ENCODE measurements around the gene DNAH14. TPM values are rescaled to one million over a fixed set of nuclear protein-coding genes. Genes with fewer than 3 reads are reported as not detected.

Gene DNAH14
- total RNA-seq, 1 donor from 2014 or later: 84.7 TPM

DNA sequence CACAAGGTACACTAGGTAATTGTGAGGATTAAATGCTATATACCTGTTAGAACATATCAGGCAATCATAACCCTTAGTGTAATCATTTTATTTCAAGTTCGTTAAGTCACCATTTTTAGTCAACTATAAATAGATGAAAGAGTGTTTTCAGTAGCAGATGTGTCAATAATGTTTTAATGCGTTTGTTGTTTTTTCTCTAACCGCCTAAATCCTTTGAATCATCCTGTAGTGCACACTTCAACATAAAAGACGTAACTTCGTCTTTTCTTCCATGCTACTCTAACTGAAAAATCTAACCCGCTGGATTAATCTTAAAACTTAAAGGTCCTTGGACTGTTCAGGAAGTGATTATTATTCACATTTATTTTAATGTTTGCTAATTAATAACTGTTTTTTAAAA lies 505.6 kb downstream of the DNAH14 start:
- Mint-ChIP-seq H3K9me3 (no peaks in the 10 kb centered on the region), H3K36me3 (no peaks in the 10 kb centered on the region), H3K4me3 (no peak overlapping the region), H3K27ac (no peak overlapping the region), H3K27me3 (ENCODE audit: low read depth) (peaks cover 2% of the 10 kb centered on the region), H3K4me1 (peaks cover 7% of the 10 kb centered on the region)
- no peak for DNase-seq (ENCODE audit: low spot score in 2 of 2, unreplicated experiment in 2 of 2)
- TF ChIP-seq, protein P1, sequence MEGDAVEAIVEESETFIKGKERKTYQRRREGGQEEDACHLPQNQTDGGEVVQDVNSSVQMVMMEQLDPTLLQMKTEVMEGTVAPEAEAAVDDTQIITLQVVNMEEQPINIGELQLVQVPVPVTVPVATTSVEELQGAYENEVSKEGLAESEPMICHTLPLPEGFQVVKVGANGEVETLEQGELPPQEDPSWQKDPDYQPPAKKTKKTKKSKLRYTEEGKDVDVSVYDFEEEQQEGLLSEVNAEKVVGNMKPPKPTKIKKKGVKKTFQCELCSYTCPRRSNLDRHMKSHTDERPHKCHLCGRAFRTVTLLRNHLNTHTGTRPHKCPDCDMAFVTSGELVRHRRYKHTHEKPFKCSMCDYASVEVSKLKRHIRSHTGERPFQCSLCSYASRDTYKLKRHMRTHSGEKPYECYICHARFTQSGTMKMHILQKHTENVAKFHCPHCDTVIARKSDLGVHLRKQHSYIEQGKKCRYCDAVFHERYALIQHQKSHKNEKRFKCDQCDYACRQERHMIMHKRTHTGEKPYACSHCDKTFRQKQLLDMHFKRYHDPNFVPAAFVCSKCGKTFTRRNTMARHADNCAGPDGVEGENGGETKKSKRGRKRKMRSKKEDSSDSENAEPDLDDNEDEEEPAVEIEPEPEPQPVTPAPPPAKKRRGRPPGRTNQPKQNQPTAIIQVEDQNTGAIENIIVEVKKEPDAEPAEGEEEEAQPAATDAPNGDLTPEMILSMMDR (IDR thresholded peaks at IDR 0.05; ENCODE audit: unreplicated experiment): no peak

DNA sequence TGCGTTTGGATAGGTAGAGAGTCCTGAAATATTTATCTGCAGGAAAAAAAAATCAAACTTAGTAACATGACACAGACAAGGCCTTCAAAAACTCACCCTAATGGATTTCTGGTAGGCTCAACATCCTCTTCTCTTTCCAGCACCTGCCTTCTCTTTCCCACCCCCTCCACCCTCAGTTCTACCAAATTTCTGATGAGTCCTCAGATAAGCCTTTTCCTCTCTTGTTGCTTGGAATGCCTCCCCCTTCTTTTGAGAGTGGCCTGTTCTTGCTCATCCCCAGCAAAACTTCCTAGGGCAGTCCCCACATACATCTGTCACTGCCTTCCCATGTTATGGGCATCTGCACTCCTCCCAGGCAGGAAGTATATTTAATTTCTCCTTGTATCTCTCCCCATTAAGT lies 506.0 kb downstream of the DNAH14 start:
- no peaks in the 10 kb centered on the region for H3K36me3 Mint-ChIP-seq
- no peak overlapping the region for H3K27ac Mint-ChIP-seq
- DNase-seq (ENCODE audit: low spot score in 2 of 2, unreplicated experiment in 2 of 2): no peak
- TF ChIP-seq, protein P1 (IDR thresholded peaks at IDR 0.05; ENCODE audit: unreplicated experiment): no peak
- no peaks in the 10 kb centered on the region for H3K27me3 Mint-ChIP-seq (ENCODE audit: low read depth)
- no peak overlapping the region for H3K4me3 Mint-ChIP-seq
- H3K4me1 Mint-ChIP-seq: peaks cover 4% of the 10 kb centered on the region
- no peaks in the 10 kb centered on the region for H3K9me3 Mint-ChIP-seq

DNA sequence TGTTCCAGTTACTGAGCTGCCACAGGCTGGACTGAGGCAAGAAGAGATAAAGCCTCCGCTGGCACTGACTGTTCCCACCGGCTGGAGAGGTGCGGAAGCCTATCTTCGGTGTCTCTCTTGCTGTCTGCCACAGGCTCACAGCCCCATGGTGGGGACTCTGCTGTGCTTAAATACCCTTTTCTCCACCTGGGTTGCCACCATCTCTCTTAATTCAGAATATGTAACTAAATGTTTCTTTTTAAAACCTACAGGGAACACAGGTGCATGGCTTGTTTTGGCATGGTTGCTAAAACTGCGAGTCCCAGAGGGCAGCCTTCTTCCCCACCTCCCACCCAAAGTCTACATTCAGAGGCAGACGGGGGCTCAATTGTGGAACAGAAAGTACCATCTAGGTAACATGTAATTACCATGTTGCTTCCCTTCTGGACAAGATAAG lies 506.5 kb downstream of the DNAH14 start:
- Mint-ChIP-seq H3K27me3 (ENCODE audit: low read depth) (no peaks in the 10 kb centered on the region), H3K4me3 (no peak overlapping the region), H3K4me1 (peaks cover 4% of the 10 kb centered on the region), H3K36me3 (no peaks in the 10 kb centered on the region), H3K27ac (no peak overlapping the region), H3K9me3 (no peaks in the 10 kb centered on the region)
- TF ChIP-seq, protein P1 (IDR thresholded peaks at IDR 0.05; ENCODE audit: unreplicated experiment): no peak
- DNase-seq (ENCODE audit: low spot score in 2 of 2, unreplicated experiment in 2 of 2): no peak

DNA sequence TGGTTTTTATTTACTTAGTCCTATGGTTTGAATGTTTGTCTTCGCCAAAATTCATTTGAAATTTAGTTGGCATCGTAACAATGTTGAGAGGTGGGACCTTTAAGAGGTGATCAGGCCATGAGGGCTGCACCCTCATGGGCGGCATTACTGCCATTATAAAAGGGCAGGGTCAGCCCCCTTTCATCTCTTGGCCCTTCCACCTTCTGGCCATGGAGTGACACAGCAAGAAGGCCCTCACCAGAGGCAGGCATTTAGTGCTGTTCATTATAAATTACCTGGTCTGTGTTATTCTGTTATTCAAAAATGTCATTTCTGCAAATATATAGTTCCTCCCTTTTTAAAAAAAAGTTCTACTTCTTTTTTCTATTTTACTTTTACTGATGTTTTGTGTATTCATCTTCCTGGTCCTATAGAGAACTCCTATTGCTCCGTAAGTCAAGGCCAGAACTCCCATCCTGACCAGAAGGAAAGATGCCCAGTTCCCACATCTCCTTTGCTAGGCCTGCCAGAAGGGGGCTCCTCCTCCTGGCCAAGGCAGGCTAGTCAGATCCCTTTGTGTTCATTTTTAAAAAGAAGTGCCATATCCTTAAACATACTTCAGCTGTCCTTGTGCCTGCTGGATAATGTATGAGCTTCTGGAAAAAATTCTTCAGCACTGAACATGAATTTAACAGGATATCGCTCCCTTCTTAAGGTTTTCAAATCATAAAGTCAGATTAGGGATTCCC lies 508.4 kb downstream of the DNAH14 start:
- Mint-ChIP-seq H3K4me3 (no peak overlapping the region), H3K4me1 (peaks cover 6% of the 10 kb centered on the region), H3K9me3 (no peaks in the 10 kb centered on the region), H3K27me3 (ENCODE audit: low read depth) (no peaks in the 10 kb centered on the region), H3K36me3 (no peaks in the 10 kb centered on the region), H3K27ac (no peak overlapping the region)
- TF ChIP-seq, protein P1 (IDR thresholded peaks at IDR 0.05; ENCODE audit: unreplicated experiment): no peak
- DNase-seq (ENCODE audit: low spot score in 2 of 2, unreplicated experiment in 2 of 2): no peak

DNA sequence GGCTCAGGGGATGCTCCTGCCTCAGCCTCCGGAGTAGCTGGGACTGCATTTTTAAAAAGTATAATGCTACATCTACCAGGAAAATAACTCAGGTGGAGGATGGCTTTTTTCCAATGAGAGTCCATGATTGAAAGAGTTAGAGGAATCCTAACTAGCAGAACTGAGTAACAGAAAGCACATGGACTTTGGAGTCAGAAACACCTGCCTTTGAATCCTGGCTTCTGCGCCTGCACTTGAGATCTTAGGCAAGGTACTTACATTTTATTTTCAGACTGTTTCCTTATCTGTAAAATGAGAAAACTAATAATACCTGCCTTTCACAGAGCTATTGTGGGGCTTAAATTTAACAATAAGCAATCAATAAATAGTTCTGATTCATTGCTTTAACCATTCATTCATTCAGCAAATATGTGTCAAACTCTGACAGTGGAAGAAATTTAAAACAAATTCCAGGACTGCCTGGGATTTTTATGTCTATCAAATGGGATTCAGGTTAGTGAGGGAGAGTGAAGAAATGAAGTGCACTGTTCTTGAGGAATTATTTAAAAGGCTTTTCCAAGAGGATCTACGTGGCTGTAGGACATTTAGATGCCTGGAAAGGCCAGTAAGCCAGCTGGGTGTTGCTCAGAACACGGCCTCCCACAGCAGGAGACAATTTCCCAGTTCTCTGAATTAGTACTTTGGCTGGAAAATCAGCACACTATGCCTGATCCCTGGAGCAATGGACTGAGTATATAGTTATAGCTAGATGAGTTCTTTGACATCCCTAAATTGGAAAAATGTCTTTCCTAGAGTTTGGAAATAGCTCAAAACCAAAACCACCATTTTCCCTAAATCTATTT lies 511.1 kb downstream of the DNAH14 start:
- Mint-ChIP-seq H3K4me1 (peaks cover 14% of the 10 kb centered on the region), H3K36me3 (no peaks in the 10 kb centered on the region), H3K4me3 (no peak overlapping the region), H3K27me3 (ENCODE audit: low read depth) (no peaks in the 10 kb centered on the region), H3K27ac (no peak overlapping the region), H3K9me3 (no peaks in the 10 kb centered on the region)
- no peak for DNase-seq (ENCODE audit: low spot score in 2 of 2, unreplicated experiment in 2 of 2)
- TF ChIP-seq, protein P1 (IDR thresholded peaks at IDR 0.05; ENCODE audit: unreplicated experiment): no peak

All from mesothelial cell of epicardium (in vitro differentiated cells).